Stimulated activated CD4-positive, alpha-beta T cell treated with anti-CD3 and anti-CD28 coated beads, Interleukin-1b, Interleukin-23, amount 100 ng/mL, for 24 hours (primary cell): ENCODE results near the gene MRPL4.
"Not testable (repeated sequence)": the region's sequence is repeated elsewhere in the genome, so short reads cannot be mapped to it uniquely, and the experiment has no call there.

Experiments used
- DNase-seq, 4 experiments: peaks; one replicate each; pipeline ENCODE4 v3.0.0-alpha.2; 2020; ENCODE audit warnings: low read depth in 4 of 4, low spot score in 1 of 4

The MRPL4 gene

DNA sequence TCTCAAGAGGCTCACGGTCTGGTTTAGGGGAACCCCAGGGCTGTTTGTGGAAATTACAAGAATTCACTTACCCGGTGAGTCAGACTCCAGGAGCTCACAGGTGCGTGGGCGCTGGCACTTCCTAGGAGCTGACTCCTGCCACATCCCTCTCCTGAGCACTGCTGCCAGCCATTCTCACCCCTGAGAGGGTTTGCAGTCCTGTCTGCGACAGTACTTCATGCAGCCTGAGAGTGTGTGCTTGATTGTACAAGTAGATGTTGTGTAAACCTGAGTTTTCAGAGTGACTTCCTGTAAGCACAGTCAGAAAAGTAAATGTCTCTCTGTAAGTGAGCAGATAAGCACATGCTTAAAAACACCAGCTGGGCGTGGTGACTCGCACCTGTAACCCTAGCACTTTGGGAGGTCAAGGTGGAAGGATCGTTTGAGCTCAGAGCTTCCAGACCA, 8.1 kb downstream of the MRPL4 start:
- DNase-seq, result peak in 3 of 4 experiments; percentile 24 to 58 (median 40)

DNA sequence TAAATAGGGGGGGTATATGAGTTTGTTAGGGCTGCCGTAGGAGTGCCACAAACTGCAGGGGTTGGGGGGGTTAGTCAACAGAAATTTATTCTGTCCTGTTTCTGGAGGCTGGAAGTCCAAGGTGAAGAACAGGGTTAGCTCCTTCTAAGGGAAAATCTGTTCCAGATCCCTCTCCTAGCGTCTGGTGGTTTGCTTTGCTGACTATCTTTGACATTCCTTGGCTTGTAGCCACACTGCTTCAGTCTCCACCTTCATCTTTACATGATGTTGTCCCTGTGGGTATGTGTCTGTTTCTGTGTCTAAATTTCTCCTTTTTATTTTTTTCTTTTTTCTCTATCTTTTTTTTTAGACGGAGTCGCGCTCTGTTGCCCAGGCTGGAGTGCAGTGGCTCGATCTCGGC, 10.8 kb downstream of the MRPL4 start:
- DNase-seq, result no peak

DNA sequence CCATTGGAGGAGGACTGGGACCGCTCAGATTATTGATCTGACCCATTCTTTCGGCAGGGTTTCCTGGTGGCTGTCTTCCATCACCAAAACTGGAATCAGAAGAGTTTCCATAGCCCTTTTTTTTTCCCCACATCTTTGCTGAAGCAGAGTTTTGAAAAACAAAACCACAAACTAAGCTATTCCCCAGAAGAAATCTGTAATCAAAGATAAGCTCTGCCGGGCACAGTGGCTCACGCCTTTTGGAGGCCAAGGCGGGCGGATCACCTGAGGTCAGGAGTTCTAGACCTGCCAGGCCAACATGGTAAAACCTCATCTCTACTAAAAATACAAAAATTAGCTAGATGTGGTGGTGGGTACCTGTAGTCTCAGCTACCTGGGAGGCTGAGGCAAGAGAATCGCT, 14.7 kb downstream of the MRPL4 start:
- no peak for DNase-seq

DNA sequence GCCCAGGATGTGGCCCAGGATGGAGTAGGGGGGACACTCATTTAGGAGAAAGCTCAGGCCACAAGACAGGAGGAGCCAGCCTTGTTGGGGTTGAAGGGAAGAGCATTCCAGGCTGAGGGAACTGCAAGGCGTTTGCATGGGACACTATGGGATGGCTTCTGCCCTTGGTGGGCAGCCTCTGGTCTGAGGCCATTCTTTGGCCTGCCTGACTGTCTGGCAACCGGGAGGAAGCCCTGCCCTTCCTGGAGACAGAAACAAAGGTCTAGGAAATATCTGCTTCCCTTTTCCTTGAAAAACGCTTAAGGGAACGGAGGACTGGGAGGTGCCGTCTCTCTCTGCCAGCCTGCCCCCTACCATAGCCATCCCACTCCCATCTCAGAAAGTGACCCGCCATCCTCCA, 16.1 kb downstream of the MRPL4 start:
- no peak for DNase-seq

DNA sequence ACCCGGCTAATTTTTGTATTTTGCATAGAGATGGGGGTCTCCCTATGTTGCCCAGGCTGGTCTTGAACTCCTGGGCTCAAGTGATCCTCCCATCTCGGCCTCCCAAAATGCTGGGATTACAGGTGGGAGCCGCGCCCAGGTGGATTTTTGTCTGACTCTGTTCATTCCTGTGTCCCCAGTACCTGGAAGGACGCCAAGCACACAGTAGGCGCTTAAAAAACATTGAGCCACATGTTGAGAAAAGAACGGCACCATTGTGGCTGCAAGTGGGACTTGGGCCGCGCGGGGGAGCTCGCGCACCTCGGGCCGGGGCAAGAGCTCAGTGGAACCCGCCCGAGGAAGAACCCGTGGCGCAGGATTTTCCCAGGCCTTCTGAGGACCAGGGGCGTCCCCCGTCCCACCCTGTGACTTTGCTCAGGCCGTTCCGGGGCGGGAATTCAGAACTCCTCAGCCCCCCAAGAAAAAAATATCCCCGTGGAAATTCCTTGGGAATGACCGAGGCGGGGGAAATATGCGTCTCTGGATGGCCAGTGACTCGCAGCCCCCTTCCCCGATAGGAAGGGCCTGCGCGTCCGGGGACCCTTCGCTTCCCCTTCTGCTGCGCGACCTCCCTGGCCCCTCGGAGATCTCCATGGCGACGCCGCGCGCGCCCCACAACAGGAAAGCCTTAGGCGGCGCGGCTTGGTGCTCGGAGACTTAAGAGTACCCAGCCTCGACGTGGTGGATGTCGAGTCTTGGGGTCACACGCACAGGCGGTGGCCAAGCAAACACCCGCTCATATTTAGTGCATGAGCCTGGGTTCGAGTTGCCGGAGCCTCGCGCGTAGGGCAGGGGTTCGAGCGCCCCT, 17.5 kb downstream of the MRPL4 start:
- DNase-seq, result peak; percentile 70 to 86 (median 82)

DNA sequence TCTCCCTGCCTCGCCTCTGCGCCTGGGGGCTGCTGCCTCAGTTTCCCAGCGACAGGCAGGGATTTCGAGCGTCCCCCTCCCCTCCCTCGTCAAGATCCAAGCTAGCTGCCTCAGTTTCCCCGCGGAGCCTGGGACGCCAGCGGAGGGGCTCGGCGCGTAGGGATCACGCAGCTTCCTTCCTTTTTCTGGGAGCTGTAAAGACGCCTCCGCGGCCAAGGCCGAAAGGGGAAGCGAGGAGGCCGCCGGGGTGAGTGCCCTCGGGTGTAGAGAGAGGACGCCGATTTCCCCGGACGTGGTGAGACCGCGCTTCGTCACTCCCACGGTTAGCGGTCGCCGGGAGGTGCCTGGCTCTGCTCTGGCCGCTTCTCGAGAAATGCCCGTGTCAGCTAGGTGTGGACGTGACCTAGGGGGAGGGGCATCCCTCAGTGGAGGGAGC, 18.2 kb downstream of the MRPL4 start:
- DNase-seq, result peak in 1 of 4 experiments; percentile 73

DNA sequence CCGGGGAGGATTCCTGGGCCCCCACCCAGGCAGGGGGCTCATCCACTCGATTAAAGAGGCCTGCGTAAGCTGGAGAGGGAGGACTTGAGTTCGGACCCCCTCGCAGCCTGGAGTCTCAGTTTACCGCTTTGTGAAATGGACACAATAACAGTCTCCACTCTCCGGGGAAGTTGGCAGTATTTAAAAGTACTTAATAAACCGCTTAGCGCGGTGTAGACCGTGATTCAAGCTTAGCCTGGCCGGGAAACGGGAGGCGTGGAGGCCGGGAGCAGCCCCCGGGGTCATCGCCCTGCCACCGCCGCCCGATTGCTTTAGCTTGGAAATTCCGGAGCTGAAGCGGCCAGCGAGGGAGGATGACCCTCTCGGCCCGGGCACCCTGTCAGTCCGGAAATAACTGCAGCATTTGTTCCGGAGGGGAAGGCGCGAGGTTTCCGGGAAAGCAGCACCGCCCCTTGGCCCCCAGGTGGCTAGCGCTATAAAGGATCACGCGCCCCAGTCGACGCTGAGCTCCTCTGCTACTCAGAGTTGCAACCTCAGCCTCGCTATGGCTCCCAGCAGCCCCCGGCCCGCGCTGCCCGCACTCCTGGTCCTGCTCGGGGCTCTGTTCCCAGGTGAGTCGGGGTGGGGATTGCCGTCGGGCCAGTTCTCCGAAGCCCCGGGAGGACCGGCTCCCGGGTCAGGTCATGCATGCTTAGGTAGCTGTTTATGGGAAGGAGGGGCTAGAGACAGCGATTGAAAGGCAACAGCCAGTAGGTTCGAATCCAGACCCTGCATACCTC, 18.8 kb downstream of the MRPL4 start, which contains the start of gene ICAM1:
Gene ICAM1 (plus strand): TSS at position 505 of the 779 bp plus-strand sequence. CDS start 40 bp downstream, at position 545.
- peak in 2 of 4 experiments; percentile 51 to 62 for DNase-seq

DNA sequence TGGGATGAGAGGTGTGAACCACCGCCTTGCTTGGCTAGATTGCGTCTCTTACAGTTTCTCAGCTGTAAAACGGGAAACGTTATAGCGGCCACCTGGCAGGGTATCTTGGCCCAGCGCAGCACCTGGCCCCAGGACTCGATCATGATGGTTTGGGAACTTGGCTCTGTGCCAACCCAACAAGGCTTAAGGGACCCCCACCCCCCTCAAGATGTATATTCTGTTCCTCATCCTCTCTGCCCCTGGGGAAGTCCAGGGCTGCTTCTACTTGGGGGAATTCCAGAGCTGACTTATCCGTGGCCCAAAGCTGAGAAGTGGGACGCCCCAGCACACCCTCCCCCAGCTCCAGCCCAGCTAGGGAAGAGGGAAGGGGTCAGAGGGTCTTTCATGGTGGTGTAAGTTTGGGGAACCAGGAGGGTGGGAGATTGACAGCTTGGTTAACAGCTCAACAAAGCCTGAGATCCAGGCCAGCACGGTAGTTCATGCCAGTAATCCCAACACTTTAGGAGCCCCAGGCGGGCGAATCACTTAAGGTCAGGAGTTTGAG, 19.6 kb downstream of the MRPL4 start:
- no peak for DNase-seq

DNA sequence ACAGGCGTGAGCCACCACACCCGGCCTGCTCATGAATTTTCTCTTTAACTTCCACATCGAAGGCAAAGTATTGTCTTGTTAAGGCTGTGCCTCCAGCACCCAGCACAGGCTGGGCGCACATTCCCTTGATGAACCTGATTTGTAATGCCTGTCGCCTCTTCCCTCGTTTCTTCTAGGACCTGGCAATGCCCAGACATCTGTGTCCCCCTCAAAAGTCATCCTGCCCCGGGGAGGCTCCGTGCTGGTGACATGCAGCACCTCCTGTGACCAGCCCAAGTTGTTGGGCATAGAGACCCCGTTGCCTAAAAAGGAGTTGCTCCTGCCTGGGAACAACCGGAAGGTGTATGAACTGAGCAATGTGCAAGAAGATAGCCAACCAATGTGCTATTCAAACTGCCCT, 22.6 kb downstream of the MRPL4 start:
- DNase-seq, result no peak

DNA sequence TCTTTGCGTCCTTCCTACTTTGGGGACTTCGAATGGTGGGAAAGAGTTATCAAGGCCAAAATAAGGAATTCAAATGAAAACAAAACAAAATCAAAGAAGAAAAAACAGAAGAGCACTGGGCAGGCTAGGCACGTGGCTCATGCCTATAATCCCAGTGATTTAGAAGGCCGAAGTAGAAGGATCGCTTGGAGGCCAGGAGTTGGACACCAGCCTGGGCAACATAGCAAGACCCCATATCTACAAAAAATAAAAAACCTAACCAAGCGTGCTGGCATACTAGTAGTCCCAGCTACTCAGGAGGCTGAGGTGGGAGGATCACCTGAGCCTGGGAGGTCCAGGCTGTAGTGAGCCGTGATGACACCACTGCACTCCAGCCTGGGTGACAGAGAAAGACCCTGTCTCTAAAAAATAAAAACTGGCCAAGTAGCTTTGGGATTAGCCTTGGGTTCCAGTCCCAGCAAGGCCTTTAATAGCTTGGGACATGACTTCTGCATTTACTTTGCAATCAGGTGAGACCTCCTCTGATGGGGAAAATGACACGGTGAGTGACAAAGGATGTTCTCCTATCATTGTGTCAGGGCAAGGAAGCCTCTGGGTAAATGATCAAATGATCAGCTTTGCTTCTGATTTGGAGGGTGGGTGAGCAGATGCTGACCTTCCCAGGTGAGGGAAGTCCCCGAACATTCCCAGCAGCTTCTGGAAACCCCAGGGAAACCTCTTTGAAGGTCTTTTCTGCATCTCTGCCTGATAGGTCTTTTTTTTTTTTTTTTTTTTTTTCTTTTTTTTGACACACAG, 26.0 kb downstream of the MRPL4 start:
- no peak for DNase-seq

DNA sequence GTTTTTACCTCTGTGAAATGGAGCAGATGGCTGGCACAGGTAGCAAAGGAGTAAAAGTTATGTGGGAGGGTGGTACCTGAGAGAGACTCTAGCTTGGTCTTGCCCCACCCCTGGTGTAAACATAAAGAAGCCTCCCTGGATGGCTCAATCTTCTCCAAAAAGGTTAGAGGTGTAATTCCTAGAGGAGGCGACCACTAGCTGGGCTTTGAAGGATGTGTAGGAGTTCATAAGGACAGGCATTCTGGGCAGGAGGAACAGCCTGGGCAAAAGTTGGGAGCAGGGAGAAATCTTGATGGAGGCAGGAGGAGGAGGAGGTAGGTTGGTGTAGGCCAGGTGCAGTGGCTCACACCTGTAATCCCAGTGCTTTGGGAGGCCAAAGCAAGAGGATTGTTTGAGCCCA, 26.9 kb downstream of the MRPL4 start:
- DNase-seq, result no peak

- DNase-seq, result no peak
Observed at GRCh38 chr19:10279737-10280442, 27.9 kb downstream of the MRPL4 start.

- DNase-seq, result not testable (repeated sequence)
Observed at GRCh38 chr19:10282043-10282442, 30.0 kb downstream of the MRPL4 start.

- DNase-seq, result no peak
Observed at GRCh38 chr19:10283301-10284064, 31.5 kb downstream of the MRPL4 start.

- no peak for DNase-seq
Observed at GRCh38 chr19:10284065-10284959, 32.3 kb downstream of the MRPL4 start.

- DNase-seq, result no peak
Observed at GRCh38 chr19:10284960-10285278, 32.9 kb downstream of the MRPL4 start.

GRCh38 chr19:10285393-10285792, 33.4 kb downstream of the MRPL4 start:
- no peak for DNase-seq

DNA sequence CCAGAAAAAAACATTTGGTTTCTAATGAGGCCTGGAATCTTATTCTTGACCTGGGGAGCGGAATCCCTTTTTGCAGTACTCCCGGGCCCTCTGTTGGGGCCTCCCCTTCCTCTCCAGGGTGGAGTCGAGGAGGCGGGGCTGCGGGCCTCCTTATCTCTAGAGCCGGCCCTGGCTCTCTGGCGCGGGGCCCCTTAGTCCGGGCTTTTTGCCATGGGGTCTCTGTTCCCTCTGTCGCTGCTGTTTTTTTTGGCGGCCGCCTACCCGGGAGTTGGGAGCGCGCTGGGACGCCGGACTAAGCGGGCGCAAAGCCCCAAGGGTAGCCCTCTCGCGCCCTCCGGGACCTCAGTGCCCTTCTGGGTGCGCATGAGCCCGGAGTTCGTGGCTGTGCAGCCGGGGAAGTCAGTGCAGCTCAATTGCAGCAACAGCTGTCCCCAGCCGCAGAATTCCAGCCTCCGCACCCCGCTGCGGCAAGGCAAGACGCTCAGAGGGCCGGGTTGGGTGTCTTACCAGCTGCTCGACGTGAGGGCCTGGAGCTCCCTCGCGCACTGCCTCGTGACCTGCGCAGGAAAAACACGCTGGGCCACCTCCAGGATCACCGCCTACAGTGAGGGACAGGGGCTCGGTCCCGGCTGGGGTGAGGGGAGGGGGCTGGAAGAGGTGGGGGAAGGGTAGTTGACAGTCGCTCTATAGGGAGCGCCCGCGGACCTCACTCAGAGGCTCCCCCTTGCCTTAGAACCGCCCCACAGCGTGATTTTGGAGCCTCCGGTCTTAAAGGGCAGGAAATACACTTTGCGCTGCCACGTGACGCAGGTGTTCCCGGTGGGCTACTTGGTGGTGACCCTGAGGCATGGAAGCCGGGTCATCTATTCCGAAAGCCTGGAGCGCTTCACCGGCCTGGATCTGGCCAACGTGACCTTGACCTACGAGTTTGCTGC, 35.1 kb downstream of the MRPL4 start, which contains the start of gene ICAM4:
Gene ICAM4 (plus strand): TSS at position 153 of the 935 bp plus-strand sequence. CDS start 58 bp downstream, at position 211.
- DNase-seq, result no peak
